Hypothalamus (tissue), 51 donors: ENCODE data around the gene OCRL.
"Not testable (repeated sequence)": the region's sequence is repeated elsewhere in the genome, so short reads cannot be mapped to it uniquely, and the experiment has no call there.

Experiments used
- DNase-seq, 51 donors: peaks; one replicate each; lab custom pipeline; 2025; lab: John Stamatoyannopoulos, UW

The OCRL gene

DNA sequence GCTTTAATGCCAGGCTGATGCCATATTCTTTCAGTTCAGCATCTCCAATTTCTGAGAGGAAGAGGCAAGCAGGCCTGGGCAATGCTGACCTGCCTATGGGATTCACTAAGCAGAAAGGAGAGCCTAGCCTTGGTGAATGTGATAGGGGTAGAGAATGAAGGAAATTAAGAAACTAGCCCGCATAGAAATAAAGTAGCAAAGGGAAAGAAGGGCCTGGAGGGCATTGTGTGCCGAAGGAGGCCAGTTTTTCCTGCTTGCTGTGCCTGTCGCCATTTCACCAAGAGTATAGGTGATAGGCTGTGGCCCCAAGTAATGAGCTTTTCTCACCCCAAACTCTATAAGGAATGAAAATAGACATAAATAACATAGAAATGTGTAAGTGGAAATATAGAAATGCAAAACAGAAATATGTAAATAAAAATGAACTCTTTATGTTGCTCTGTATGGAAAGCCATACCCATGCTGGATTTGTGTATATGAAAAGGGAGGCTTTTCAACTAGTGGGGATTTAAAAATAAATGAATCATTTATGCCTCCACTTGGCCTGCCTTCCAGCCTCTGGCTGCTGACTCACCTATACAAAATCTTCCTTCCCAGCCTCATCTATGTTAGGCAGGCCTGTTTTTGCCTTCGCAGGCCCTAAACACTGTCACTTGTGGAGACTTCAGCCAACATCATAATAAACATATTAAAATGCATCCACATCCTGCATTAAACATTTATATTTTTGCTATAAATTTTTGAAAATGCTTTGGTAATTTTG, 5.1 kb upstream of the OCRL start:
- no peak for DNase-seq

DNA sequence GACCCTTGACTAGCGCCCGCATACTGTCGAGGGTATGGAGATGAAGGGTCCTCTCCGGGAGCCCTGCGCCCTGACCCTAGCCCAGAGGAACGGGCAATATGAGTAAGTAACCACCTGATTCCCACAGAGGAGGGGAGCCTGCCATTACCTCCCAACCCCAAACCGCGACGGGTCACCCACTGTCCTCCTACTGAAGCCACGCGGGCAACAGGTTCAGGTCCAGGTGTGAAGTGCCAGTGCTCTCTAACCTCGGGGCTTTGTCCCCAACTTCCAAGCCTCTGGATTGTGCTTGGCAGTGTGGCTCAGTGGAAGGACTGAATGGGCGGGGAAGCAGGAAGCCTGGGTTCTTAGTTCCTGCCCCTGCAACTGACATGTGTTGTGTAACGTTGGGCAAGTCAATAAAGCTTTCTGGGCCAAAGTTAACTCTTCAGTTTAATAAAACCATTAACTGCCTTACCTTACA, 694 bp downstream of the OCRL start:
- peak in 14 of 51 donors; percentile 0 to 21 (median 5) for DNase-seq

- DNase-seq: no peak
Observed at GRCh38 chrX:129544780-129545179, 4.7 kb downstream of the OCRL start.

- DNase-seq: no peak
Observed at GRCh38 chrX:129545408-129545807, 5.3 kb downstream of the OCRL start.

DNA sequence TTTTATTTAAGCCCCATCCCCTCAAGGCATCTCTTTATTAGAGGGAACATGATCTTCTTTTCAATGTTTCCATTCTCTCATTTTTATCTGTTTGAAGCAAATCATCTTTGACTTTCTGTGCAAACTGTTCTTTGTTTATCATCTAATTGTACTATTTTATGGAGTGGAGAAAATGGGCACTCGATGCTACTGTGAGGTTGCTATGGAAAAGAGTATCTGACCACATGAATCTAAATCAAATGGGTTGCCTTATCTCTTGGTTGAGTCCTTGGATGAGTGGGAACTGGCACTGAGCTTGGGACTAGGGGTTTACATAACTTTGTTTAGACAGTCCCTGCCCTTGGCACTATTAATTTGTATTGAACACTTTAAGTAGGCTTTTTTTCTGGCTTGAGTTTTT, 9.1 kb downstream of the OCRL start:
- no peak for DNase-seq

DNA sequence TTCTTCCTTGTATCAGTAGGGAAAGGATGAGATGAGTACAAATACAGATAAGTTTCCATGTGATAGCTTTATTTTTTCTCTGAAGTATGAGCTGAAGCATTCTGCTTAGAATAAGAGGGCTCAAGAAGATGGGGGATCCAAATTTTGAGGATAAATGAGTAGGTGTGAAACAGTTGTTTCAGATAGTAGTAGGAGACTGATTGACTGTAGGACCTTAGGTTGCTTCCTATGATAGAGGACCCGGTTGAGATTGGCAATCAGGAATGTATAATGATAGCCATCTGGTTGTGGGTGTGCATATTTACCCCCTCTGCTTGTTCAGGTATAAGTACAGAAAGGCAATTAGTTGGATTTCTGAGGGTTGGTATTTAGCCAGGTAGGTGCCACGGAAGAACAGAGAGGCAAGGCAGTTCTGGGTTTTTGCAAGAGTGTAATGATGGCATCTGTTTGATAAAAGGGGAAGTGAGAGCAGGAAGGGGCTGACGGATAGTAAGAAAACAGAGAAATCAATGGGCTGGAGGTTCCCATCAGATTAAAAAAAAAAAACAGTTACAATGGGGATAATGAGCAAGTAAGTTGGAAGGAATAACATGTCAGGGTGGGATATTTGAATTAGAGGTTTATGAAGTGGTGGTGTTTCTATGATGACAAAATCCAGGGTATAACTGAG, 13.7 kb downstream of the OCRL start:
- DNase-seq: no peak

DNA sequence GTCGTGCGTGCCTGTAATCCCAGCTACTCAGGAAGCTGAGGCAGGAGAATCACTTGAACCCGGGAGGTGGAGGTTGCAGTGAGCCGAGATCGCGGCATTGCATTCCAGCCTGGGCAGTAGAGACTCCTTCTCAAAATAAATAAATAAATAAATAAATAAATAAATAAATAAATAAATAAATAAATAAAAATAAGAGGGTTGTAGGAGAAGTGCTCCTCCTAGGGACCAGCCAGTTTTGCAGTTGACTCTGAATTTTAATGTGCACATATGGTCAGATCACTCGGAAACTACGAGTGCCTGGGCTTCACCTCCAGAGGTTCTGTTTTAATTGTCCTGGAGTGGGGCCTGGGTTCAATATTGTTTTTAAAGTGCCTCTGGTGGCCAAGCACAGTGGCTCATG, 14.8 kb downstream of the OCRL start:
- DNase-seq: not testable (repeated sequence)

GRCh38 chrX:129556806-129557315, 16.8 kb downstream of the OCRL start:
- DNase-seq: no peak

GRCh38 chrX:129557844-129558480, 17.9 kb downstream of the OCRL start:
- no peak for DNase-seq

GRCh38 chrX:129559783-129560182, 19.7 kb downstream of the OCRL start:
- no peak for DNase-seq

DNA sequence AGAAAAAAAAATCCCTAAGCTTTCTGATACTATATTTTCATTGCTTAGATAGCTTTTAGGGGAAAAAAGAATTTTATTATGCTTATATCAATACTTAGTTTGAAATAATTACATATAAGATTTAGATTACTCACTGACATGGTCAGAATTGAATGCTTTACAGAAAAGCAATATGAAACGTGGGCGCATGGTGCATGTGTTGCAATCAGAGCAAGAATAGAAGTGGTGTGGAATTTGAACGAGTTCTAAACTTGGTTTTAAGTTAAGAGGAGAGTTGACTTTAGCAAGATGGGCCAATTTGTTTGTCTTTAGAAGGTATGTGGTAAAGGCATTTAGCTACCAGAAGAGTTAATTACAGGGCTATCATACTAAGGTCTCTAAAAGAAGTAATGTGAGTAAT, 21.4 kb downstream of the OCRL start:
- DNase-seq: no peak

DNA sequence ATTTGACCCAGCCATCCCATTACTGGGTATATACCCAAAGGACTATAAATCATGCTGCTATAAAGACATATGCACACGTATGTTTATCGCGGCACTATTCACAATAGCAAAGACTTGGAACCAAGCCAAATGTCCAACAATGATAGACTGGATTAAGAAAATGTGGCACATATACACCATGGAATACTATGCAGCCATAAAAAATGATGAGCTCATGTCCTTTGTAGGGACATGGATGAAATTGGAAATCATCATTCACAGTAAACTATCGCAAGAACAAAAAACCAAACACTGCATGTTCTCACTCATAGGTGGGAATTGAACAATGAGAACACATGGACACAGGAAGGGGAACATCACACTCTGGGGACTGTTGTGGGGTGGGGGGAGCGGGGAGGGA, 24.3 kb downstream of the OCRL start:
- DNase-seq: not testable (repeated sequence)

GRCh38 chrX:129565046-129565650, 25.1 kb downstream of the OCRL start:
- DNase-seq: peak in 1 of 51 donors; percentile 2

DNA sequence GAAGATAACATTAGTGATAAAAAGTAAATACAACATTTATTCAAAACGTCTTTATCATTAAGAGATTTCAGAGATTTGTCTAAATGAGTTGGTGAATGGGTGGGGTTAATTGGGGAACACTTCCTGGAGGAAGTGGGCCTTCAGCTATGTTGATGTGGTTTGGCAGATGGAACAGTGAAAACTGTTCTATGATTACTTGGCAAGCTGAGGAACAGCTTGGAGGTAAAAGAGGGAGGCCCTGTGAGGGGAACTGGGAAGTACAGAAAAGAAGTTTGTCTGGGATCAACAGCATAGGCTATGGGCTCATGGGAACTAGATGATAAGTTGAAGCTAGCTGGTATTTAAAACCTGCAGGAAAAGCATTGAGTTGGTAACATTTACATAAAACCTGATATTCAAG, 26.0 kb downstream of the OCRL start:
- no peak for DNase-seq

GRCh38 chrX:129568349-129568748, 28.3 kb downstream of the OCRL start:
- DNase-seq: no peak

DNA sequence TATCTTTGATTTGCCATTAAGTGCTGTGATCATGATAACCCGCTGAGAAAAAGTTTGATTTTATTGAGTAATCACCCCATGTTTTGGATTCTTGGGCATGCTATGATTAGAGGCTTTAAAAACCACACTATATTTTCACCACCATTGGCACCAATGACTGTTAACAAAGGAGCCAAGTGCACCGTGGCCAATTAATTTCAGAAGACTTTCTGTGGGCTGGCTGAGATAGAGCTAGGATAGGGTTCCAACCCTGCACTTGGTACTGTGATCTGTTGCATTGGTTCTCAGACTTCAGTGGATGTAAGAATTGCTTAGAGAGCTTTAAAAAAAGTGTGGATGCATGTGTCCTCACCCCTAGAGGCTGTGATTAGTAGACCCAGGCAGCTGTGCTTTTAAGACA, 32.4 kb downstream of the OCRL start:
- no peak for DNase-seq

DNA sequence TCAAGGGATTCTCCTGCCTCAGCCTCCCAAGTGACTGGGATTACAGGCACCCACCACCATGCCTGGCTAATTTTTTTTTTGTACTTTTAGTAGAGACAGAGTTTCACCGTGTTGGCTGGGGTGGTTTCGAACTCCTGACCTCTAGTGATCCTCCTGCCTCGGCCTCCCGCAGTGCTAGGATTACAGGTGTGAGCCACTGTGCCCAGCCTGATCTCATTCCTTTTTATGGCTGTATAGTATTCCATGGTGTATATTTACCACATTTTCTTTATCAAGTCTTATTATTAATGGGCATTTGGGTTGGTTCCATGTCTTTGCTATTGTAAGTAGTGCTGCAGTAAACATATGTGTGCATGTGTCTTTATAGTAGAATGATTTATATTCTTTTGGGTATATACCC, 33.6 kb downstream of the OCRL start:
- DNase-seq: not testable (repeated sequence)

- no peak for DNase-seq
Observed at GRCh38 chrX:129574214-129574613, 34.2 kb downstream of the OCRL start.

DNA sequence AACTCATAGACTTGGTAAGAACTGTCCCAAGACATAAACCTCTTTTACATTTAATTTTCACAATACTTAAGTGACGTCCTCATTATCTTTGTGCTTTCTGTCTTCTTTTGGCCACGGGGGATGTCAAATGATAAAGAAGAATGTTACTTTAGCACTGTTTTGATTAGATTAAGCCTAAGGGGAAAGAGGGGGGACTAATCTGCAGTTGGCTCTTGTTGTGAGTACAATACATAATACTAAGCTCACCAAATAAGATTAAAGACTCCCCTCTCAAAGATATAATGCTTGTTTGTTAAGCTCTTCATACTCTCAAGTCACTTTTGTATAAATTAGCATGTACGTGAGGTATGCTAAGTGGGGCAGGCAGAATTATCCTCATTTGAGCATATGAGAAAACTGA, 36.5 kb downstream of the OCRL start:
- DNase-seq: no peak

DNA sequence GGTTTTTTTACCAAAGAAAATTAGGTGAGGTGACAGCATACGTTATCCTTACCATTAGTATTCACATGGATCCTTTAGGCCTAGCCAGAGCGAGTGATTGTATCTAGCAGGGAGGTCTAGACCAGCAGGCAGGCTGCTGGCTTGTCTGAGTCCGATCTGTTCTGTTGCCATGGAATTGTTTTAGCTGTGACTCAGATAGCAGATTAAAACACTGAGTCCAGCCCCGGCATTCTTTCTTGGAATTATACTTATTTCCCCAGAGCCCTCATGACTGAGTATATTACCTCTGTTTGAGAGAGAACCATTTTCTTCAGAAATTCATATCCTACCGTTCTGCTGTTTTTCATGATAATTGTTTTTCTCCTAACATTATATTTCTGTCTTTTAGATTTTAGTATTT, 37.4 kb downstream of the OCRL start:
- peak in 1 of 51 donors; percentile 0 for DNase-seq

- no peak for DNase-seq
Observed at GRCh38 chrX:129577877-129578276, 37.8 kb downstream of the OCRL start.
